ENCODE measurements around the gene CATSPERD. TPM values are rescaled to one million over a fixed set of nuclear protein-coding genes. Genes with fewer than 3 reads are reported as not detected.

The CATSPERD gene
- total RNA-seq, 2 donors from 2014 or later, result not detected

DNA sequence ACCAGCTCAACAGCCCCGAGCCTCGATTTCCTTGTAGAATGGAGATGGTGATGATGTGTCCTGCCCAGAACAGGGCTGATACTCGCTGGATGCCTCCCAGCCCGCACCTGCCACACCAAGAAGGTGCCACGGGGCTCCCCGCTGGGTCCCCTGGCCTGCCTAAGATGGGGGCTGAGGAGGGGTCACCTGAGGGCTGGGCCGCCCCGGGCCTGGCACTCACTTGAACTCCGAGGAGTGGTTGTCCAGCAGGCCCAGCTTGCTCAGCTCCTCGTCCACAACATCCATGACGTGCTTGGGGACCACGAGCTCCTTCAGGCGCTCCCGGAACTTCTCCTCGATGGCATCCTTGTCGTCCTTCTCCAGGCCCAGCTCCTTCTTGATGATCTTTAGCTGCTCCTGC is 14.9 kb upstream of the CATSPERD start:
- H3K4me1 ChIP-seq, result no peaks in the 10 kb centered on the region
- H3K9ac ChIP-seq (ENCODE audit: low read depth in 2 of 2, low read length in 2 of 2), result no peak overlapping the region
- no peaks in the 10 kb centered on the region for H3K27me3 ChIP-seq
- H3K4me3 ChIP-seq, result no peak overlapping the region
- TF ChIP-seq, protein P1, sequence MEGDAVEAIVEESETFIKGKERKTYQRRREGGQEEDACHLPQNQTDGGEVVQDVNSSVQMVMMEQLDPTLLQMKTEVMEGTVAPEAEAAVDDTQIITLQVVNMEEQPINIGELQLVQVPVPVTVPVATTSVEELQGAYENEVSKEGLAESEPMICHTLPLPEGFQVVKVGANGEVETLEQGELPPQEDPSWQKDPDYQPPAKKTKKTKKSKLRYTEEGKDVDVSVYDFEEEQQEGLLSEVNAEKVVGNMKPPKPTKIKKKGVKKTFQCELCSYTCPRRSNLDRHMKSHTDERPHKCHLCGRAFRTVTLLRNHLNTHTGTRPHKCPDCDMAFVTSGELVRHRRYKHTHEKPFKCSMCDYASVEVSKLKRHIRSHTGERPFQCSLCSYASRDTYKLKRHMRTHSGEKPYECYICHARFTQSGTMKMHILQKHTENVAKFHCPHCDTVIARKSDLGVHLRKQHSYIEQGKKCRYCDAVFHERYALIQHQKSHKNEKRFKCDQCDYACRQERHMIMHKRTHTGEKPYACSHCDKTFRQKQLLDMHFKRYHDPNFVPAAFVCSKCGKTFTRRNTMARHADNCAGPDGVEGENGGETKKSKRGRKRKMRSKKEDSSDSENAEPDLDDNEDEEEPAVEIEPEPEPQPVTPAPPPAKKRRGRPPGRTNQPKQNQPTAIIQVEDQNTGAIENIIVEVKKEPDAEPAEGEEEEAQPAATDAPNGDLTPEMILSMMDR (IDR thresholded peaks at IDR 0.05), result no peak
- intact Hi-C loops (cut with DNase I), result no loop called here
- no peak overlapping the region for H3K27ac ChIP-seq
- H3K9me3 ChIP-seq, result no peaks in the 10 kb centered on the region
- DNase-seq, result no peak
- H3K36me3 ChIP-seq, result no peaks in the 10 kb centered on the region

- no peak overlapping the region for H3K27ac ChIP-seq
- H3K36me3 ChIP-seq, result no peaks in the 10 kb centered on the region
- TF ChIP-seq, protein P1 (IDR thresholded peaks at IDR 0.05), result no peak
- H3K9me3 ChIP-seq, result no peaks in the 10 kb centered on the region
- no peaks in the 10 kb centered on the region for H3K4me1 ChIP-seq
- H3K4me3 ChIP-seq, result no peak overlapping the region
- no peak overlapping the region for H3K9ac ChIP-seq (ENCODE audit: low read depth in 2 of 2, low read length in 2 of 2)
- DNase-seq, result no peak
- intact Hi-C loops (cut with DNase I), result no loop called here
- H3K27me3 ChIP-seq, result no peaks in the 10 kb centered on the region
Measured at GRCh38 chr19:5706876-5707573, 13.4 kb upstream of the CATSPERD start.

GRCh38 chr19:5707576-5708575 is 12.6 kb upstream of the CATSPERD start:
- H3K4me1 ChIP-seq, result no peaks in the 10 kb centered on the region
- TF ChIP-seq, protein P1 (IDR thresholded peaks at IDR 0.05), result no peak
- H3K4me3 ChIP-seq, result no peak overlapping the region
- H3K27me3 ChIP-seq, result no peaks in the 10 kb centered on the region
- intact Hi-C loops (cut with DNase I), result no loop called here
- no peak overlapping the region for H3K9ac ChIP-seq (ENCODE audit: low read depth in 2 of 2, low read length in 2 of 2)
- no peak for DNase-seq
- no peaks in the 10 kb centered on the region for H3K9me3 ChIP-seq
- no peak overlapping the region for H3K27ac ChIP-seq
- no peaks in the 10 kb centered on the region for H3K36me3 ChIP-seq

DNA sequence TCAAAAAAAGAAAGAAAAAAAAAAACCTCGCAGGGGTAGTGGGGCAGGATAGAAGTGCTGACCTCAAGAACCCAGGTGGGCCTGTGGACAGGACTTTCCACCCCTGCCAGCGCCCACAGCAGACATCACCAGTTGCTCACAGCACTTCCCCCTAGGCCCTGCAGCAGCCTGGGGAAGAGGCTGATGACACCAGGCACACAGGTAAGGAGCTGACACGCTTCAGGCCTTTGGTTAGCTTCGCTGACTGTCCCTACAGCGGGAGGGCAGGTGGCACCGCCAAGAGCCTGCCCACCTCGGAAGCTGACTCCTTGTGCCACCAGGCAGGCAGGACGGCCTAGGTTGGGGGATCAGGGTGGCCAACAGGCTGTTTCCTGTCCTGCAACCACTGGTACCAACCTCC is 9.4 kb upstream of the CATSPERD start:
- Histone ChIP-seq H3K36me3 (peaks cover 3% of the 10 kb centered on the region), H3K9me3 (no peaks in the 10 kb centered on the region), H3K27ac (no peak overlapping the region), H3K4me3 (no peak overlapping the region), H3K27me3 (no peaks in the 10 kb centered on the region), H3K4me1 (no peaks in the 10 kb centered on the region), H3K9ac (ENCODE audit: low read depth in 2 of 2, low read length in 2 of 2) (no peak overlapping the region)
- no peak for DNase-seq
- intact Hi-C loops (cut with DNase I), result no loop called here
- TF ChIP-seq, protein P1 (IDR thresholded peaks at IDR 0.05), result no peak

DNA sequence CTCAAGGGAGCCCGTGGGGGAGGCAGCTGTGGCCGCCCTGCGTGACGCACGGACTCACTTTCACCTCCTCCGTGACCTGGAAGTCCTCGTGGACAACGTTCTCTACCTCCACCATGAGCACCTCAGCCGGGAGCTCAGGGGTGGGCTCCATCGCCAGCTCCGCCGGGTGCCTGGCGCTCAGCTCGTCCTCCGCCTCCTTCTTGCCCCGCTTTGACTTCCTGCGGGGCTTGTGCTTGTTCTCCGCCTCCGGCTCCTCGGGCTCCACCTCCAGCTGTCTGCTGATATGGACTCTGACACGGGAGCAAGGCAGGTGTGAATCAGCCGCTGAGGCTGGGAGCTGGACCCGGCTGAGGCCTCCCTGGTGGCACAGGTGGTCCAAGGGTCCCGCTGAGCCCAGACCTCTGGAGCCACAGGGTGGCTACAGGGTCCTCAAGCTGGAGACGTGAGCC is 8.7 kb upstream of the CATSPERD start:
- no peaks in the 10 kb centered on the region for H3K27me3 ChIP-seq
- no peak overlapping the region for H3K27ac ChIP-seq
- H3K9ac ChIP-seq (ENCODE audit: low read depth in 2 of 2, low read length in 2 of 2), result no peak overlapping the region
- peaks cover 3% of the 10 kb centered on the region for H3K36me3 ChIP-seq
- no peaks in the 10 kb centered on the region for H3K9me3 ChIP-seq
- TF ChIP-seq, protein P1 (IDR thresholded peaks at IDR 0.05), result no peak
- H3K4me1 ChIP-seq, result no peaks in the 10 kb centered on the region
- DNase-seq, result no peak
- H3K4me3 ChIP-seq, result no peak overlapping the region
- intact Hi-C loops (cut with DNase I), result no loop called here

All from colonic mucosa (tissue), 4 donors.